ENCODE measurements around the gene SSPN. TPM values are rescaled to one million over a fixed set of nuclear protein-coding genes. Genes with fewer than 3 reads are reported as not detected.

SSPN gene
- total RNA-seq, 1 donor from 2014 or later, result 6.3 TPM

DNA sequence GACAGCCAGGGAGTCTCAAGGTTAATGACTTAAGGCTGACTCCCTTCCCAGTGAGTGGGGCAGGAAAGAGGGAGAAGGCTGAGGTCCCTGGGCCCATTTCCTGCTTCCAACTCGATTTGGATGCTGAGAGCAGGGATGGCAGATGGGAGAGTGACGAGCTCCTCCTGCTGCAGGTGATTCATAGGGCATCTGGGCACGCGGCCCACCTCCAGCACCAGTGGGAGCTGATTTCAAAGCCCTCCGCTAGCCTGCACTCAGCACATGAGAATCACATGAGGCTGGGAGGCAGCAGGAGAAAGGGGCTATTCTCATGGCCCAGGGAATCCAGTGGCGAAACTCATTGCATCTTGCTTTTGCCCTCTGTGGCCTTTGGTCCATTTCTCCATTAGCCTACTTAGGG, 90.8 kb downstream of the SSPN start:
- no peak for FAIRE-seq
- Histone ChIP-seq H3K79me2 (ENCODE audit: insufficient read depth, low read length) (no peaks in the 10 kb centered on the region), H4K20me1 (ENCODE audit: insufficient read depth, low read length) (no peaks in the 10 kb centered on the region), H3K9ac (ENCODE audit: low read length) (no peak overlapping the region), H3K4me2 (ENCODE audit: low read length) (no peak overlapping the region), H2AFZ (ENCODE audit: low read depth, low read length) (no peak overlapping the region), H3K36me3 (ENCODE audit: insufficient read depth, low read length) (no peaks in the 10 kb centered on the region), H3K27ac (ENCODE audit: low read depth, low read length) (no peak overlapping the region), H3K9me3 (ENCODE audit: insufficient read depth, low read depth, low read length) (no peaks in the 10 kb centered on the region), H3K4me1 (ENCODE audit: insufficient read depth, low read length) (no peaks in the 10 kb centered on the region), H3K27me3 (ENCODE audit: insufficient read depth, low read length) (no peaks in the 10 kb centered on the region), H3K4me3 (ENCODE audit: insufficient read depth, low read depth, low read length) (no peak overlapping the region)
- Mint-ChIP-seq H3K9me3 (ENCODE audit: unreplicated experiment) (no peaks in the 10 kb centered on the region), H3K27ac (ENCODE audit: unreplicated experiment) (no peak overlapping the region), H3K36me3 (ENCODE audit: low read depth, unreplicated experiment) (no peaks in the 10 kb centered on the region), H3K4me3 (ENCODE audit: unreplicated experiment) (no peak overlapping the region), H3K27me3 (ENCODE audit: low read depth, unreplicated experiment) (peaks cover 5% of the 10 kb centered on the region), H3K4me1 (ENCODE audit: low read depth, unreplicated experiment) (no peaks in the 10 kb centered on the region)
- peak; percentile 54 for DNase-seq (ENCODE audit: low read depth)
- no peak for TF ChIP-seq EZH2 (IDR thresholded peaks at IDR 0.05; ENCODE audit: insufficient read depth, low read length)
- TF ChIP-seq, protein P1, sequence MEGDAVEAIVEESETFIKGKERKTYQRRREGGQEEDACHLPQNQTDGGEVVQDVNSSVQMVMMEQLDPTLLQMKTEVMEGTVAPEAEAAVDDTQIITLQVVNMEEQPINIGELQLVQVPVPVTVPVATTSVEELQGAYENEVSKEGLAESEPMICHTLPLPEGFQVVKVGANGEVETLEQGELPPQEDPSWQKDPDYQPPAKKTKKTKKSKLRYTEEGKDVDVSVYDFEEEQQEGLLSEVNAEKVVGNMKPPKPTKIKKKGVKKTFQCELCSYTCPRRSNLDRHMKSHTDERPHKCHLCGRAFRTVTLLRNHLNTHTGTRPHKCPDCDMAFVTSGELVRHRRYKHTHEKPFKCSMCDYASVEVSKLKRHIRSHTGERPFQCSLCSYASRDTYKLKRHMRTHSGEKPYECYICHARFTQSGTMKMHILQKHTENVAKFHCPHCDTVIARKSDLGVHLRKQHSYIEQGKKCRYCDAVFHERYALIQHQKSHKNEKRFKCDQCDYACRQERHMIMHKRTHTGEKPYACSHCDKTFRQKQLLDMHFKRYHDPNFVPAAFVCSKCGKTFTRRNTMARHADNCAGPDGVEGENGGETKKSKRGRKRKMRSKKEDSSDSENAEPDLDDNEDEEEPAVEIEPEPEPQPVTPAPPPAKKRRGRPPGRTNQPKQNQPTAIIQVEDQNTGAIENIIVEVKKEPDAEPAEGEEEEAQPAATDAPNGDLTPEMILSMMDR (IDR thresholded peaks at IDR 0.05; ENCODE audit: insufficient read depth, low read depth, low read length), result no peak

DNA sequence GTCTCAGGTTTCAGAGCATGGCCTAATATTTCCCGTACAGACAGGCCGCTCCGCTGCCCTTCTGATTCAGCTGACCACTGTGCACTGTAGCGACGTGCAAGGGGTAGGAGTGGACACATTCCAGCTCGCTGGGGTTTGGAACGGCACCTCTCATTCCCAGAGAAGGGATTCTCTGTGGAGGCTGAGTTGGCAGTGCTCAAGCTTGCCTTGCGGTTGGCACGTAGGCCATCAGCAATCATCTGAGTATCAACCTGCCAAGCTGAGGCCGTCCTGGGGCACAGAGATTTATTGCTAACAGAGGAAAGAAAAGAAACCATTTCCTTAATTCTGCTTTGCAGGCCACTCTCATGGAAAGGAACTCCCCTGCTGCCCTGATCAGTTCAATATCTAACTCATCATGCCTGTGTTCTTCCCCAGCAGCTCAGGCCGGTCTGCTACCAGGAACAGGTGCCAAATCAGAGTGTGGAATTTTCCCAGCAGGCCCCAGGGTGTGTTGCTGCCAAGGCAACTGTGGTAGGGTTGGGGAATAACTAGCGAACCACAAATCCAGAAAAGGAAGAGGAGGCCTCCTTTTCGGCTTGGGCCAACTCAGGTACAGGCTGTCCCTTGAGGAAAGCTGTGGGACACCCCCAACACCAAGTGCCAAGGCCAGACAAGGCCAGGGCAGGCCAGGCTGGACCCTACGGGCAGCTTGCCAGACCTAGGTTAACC, 92.5 kb downstream of the SSPN start:
- no peak overlapping the region for H3K9ac ChIP-seq (ENCODE audit: low read length)
- FAIRE-seq, result no peak
- peak; percentile 94 for DNase-seq (ENCODE audit: low read depth)

More for the DNA sequence above, 92.5 kb downstream of the SSPN start:
- Histone ChIP-seq H3K27ac (ENCODE audit: low read depth, low read length) (peak overlapping the region; percentile 22), H3K36me3 (ENCODE audit: insufficient read depth, low read length) (no peaks in the 10 kb centered on the region), H3K9me3 (ENCODE audit: insufficient read depth, low read depth, low read length) (no peaks in the 10 kb centered on the region), H3K27me3 (ENCODE audit: insufficient read depth, low read length) (no peaks in the 10 kb centered on the region), H3K4me2 (ENCODE audit: low read length) (no peak overlapping the region), H2AFZ (ENCODE audit: low read depth, low read length) (no peak overlapping the region), H3K79me2 (ENCODE audit: insufficient read depth, low read length) (no peaks in the 10 kb centered on the region), H4K20me1 (ENCODE audit: insufficient read depth, low read length) (no peaks in the 10 kb centered on the region), H3K4me3 (ENCODE audit: insufficient read depth, low read depth, low read length) (no peak overlapping the region), H3K4me1 (ENCODE audit: insufficient read depth, low read length) (no peaks in the 10 kb centered on the region)
- no peaks in the 10 kb centered on the region for H3K36me3 Mint-ChIP-seq (ENCODE audit: low read depth, unreplicated experiment)
- no peak overlapping the region for H3K4me3 Mint-ChIP-seq (ENCODE audit: unreplicated experiment)
- TF ChIP-seq EZH2 (IDR thresholded peaks at IDR 0.05; ENCODE audit: insufficient read depth, low read length), result no peak
- TF ChIP-seq, protein P1 (IDR thresholded peaks at IDR 0.05; ENCODE audit: insufficient read depth, low read depth, low read length), result no peak
- peaks cover 5% of the 10 kb centered on the region for H3K27me3 Mint-ChIP-seq (ENCODE audit: low read depth, unreplicated experiment)
- no peaks in the 10 kb centered on the region for H3K9me3 Mint-ChIP-seq (ENCODE audit: unreplicated experiment)
- H3K27ac Mint-ChIP-seq (ENCODE audit: unreplicated experiment), result no peak overlapping the region
- H3K4me1 Mint-ChIP-seq (ENCODE audit: low read depth, unreplicated experiment), result peaks cover under 1% of the 10 kb centered on the region
